Ovary (tissue), 3 donors: ENCODE data around the gene ADCK2.
"Not testable (repeated sequence)": the region's sequence is repeated elsewhere in the genome, so short reads cannot be mapped to it uniquely, and the experiment has no call there.

Source experiments
- CTCF ChIP-seq, 3 donors: fragments of 450-650 bp in 2 of 3; fragments of 200-600 bp in 1 of 3; IDR thresholded peaks; one replicate each; pipeline versions ENCODE4 v1.5.1 to v1.8.0; 2016 to 2022; ENCODE audit warnings: antibody characterized with exemption in 3 of 3, mild to moderate bottlenecking in 1 of 3
- POLR2A ChIP-seq: fragments of 450-650 bp; IDR thresholded peaks from one replicate; pipeline ENCODE4 v1.6.1; 2017; ENCODE audit warnings: antibody characterized with exemption, mild to moderate bottlenecking, moderate library complexity
- donor health status: DM: no; HTN: no; CAD: no.

GRCh38 chr7:140712392-140712791 lies 39.6 kb downstream of the ADCK2 start:
- TF ChIP-seq CTCF (IDR thresholded peaks at IDR 0.05); POLR2A: not testable (repeated sequence)
